K562 (cell line): ENCODE results near the gene C14orf180. TPM values are rescaled to one million over a fixed set of nuclear protein-coding genes. Genes with fewer than 3 reads are reported as not detected.

ENCODE experiments used
- ARID3B ChIP-seq: fragments of 250-450 bp; sonication (Bioruptor Pico); IDR thresholded peaks from 2 replicates; pipeline ENCODE4 v1.4.0; 2020; ENCODE audit warnings: borderline replicate concordance
- BMI1 ChIP-seq: fragments of 150-350 bp; IDR thresholded peaks from 2 replicates; pipeline ENCODE4 v1.6.1; 2014; ENCODE audit warnings: low read length
- BRD4 ChIP-seq: fragments of 200-600 bp; sonication (generic); IDR thresholded peaks from 2 replicates; pipeline ENCODE4 v1.6.1; 2017; ENCODE audit warnings: inconsistent platforms
- CBX5 ChIP-seq: IDR thresholded peaks from 2 replicates; pipeline ENCODE4 v1.6.1; 2014; ENCODE audit warnings: low read depth, borderline replicate concordance
- HDAC3 ChIP-seq: fragments of 450-650 bp; IDR thresholded peaks from 2 replicates; pipeline ENCODE4 v1.6.1; 2018; ENCODE audit warnings: borderline replicate concordance, mild to moderate bottlenecking, moderate library complexity; ENCODE audit not compliant: partially characterized antibody
- HNRNPK ChIP-seq: fragments of 200-400 bp; formaldehyde crosslinking; IDR thresholded peaks from one replicate; pipeline ENCODE4 v1.6.1; 2018; ENCODE audit warnings: mild to moderate bottlenecking, low read depth, low read length; ENCODE audit not compliant: poor library complexity, severe bottlenecking
- KAT8 ChIP-seq: fragments of 450-650 bp; IDR thresholded peaks from 2 replicates; pipeline ENCODE4 v1.6.1; 2016; ENCODE audit warnings: low read depth, mild to moderate bottlenecking
- KLF13 ChIP-seq: fragments of 450-650 bp; IDR thresholded peaks from 2 replicates; pipeline ENCODE4 v1.6.1; 2016; ENCODE audit warnings: missing genetic modification characterization, low read depth, mild to moderate bottlenecking, missing compliant biosample characterization, moderate library complexity, borderline replicate concordance
- MAZ ChIP-seq, 2 experiments: fragments of 450-650 bp in 1 of 2; sonication (generic) in 1 of 2; formaldehyde crosslinking; IDR thresholded peaks in 1 of 2; conservative IDR thresholded peaks in 1 of 2; 2 replicates each; pipeline versions ENCODE4 v1.4.0 to v1.5.0; 2020; ENCODE audit warnings: mild to moderate bottlenecking in 1 of 2, missing genetic modification reagents in 1 of 2
- MEIS2 ChIP-seq: fragments of 450-650 bp; IDR thresholded peaks from 2 replicates; pipeline ENCODE4 v1.6.1; 2014; ENCODE audit warnings: mild to moderate bottlenecking; ENCODE audit not compliant: partially characterized antibody
- NR4A1 ChIP-seq, 2 experiments: fragments of 250-450 bp in 1 of 2; fragments of 450-650 bp in 1 of 2; sonication (Bioruptor Pico) in 1 of 2; IDR thresholded peaks; 2 replicates each; pipeline versions ENCODE4 v1.4.0 to v1.6.1; 2016 to 2020; ENCODE audit warnings: mild to moderate bottlenecking in 2 of 2, missing compliant biosample characterization in 1 of 2, missing genetic modification characterization in 1 of 2, moderate library complexity in 1 of 2
- OTX1 ChIP-seq: fragments of 450-650 bp; formaldehyde crosslinking; IDR thresholded peaks from 2 replicates; pipeline ENCODE4 v1.4.0; 2022; ENCODE audit warnings: mild to moderate bottlenecking
- PBX2 ChIP-seq, 2 experiments: IDR thresholded peaks in 1 of 2; conservative IDR thresholded peaks in 1 of 2; 2 replicates each; pipeline ENCODE4 v1.6.1; 2016; ENCODE audit warnings: low read depth in 2 of 2, mild to moderate bottlenecking in 1 of 2, missing compliant biosample characterization in 1 of 2, missing genetic modification characterization in 1 of 2, moderate library complexity in 1 of 2
- POLR2H ChIP-seq: IDR thresholded peaks from 2 replicates; pipeline ENCODE4 v1.6.1; 2016; ENCODE audit warnings: missing genetic modification characterization, low read depth, mild to moderate bottlenecking, control low read depth, missing compliant biosample characterization, moderate library complexity
- RBM25 ChIP-seq: fragments of 200-400 bp; formaldehyde crosslinking; IDR thresholded peaks from 2 replicates; pipeline ENCODE4 v1.6.1; 2018; ENCODE audit warnings: low read length, low read depth, moderate library complexity; ENCODE audit not compliant: severe bottlenecking
- SMAD1 ChIP-seq: fragments of 150-350 bp; IDR thresholded peaks from 2 replicates; pipeline ENCODE4 v1.6.1; 2014; ENCODE audit warnings: low read length, low read depth; ENCODE audit not compliant: partially characterized antibody
- SMARCA4 ChIP-seq: fragments of 450-650 bp; IDR thresholded peaks from 2 replicates; pipeline ENCODE4 v1.6.1; 2016
- TCF3 ChIP-seq: sonication (generic); formaldehyde crosslinking; IDR thresholded peaks from 2 replicates; pipeline ENCODE4 v1.4.0; 2020; ENCODE audit warnings: mild to moderate bottlenecking, missing genetic modification reagents
- TEAD2 ChIP-seq: fragments of 450-650 bp; IDR thresholded peaks from 2 replicates; pipeline ENCODE4 v1.6.1; 2016; ENCODE audit warnings: missing genetic modification characterization, control low read depth, missing compliant biosample characterization
- THRAP3 ChIP-seq: fragments of 450-650 bp; IDR thresholded peaks from 2 replicates; pipeline ENCODE4 v1.6.1; 2016; ENCODE audit warnings: mild to moderate bottlenecking, inconsistent platforms, borderline replicate concordance
- ZNF76 ChIP-seq: fragments of 250-450 bp; sonication (Bioruptor Pico); IDR thresholded peaks from 2 replicates; pipeline ENCODE4 v1.4.0; 2020; ENCODE audit warnings: mild to moderate bottlenecking, moderate library complexity, borderline replicate concordance
- polyA plus RNA-seq, 8 experiments: library from polyadenylated mRNA; depleted of rRNA in 4 of 8; stranded (reverse) in 5 of 8; unstranded in 3 of 8; fragments of >200 nt; fragmentation: Nextera tagmentation in 2 of 8; fragmentation: Illumina TruSeq in 1 of 8; extraction: Ambion mirVana in 2 of 8; extraction: Trizol in 1 of 8; gene quantifications; 2 replicates each; pipeline versions ENCODE4 v1.2.1 to v1.2.3, GENCODE V29; 2011 to 2014; ENCODE audit warnings: inconsistent platforms in 1 of 8, missing spikeins in 1 of 8
- total RNA-seq, 7 experiments: library from RNA; depleted of rRNA in 6 of 7; stranded (reverse); fragments of >200 nt in 6 of 7; fragmentation: Illumina TruSeq in 2 of 7; extraction: Trizol in 2 of 7; gene quantifications; 2 replicates each; pipeline versions ENCODE4 v1.2.1 to v1.2.3, GENCODE V29; 2011 to 2021; ENCODE audit warnings: low replicate concordance in 1 of 7
- TF ChIP-seq, protein P1 (sequence below): fragments of 450-650 bp; IDR thresholded peaks from 2 replicates; pipeline ENCODE4 v1.6.1; 2016; ENCODE audit warnings: borderline replicate concordance

The C14orf180 gene
- total and polyA plus RNA-seq, 9 of the 15 experiments (the other 6 are each of a cell fraction or from before 2014, with no cell fraction given), result not detected

DNA sequence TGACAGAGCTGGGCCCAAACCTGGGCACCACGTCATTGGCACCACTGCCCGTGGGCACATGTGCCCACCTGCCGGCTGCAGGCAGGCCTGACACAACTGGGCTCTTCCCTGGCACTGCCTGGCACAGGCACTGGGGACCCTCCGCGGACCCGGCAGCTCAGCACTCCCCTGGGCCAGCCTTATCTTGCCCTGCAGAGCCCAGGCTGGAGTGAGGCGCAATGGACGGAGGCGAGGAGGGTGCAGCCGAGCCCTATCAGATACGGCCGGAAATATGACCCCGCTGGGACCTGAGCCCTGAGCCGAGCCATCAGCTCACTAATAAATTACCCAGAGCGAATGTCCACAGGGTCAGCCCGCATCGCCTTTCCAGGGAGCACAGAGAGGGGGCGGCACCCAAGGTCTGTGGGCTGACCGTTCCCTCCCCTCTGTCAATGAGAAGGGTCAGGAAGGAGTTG is 1.7 kb upstream of the C14orf180 start (continued):
- no peak for TF ChIP-seq PBX2 (CRISPR knock-in tag; IDR thresholded peaks at IDR 0.05; ENCODE audit: low read depth)
- TF ChIP-seq PBX2 (tag; conservative IDR thresholded peaks at IDR 0.05; ENCODE audit: low read depth), result peak; percentile 80
- TF ChIP-seq NR4A1 (CRISPR knock-in tag; IDR thresholded peaks at IDR 0.05), result no peak
- no peak for TF ChIP-seq NR4A1 (tag; IDR thresholded peaks at IDR 0.05)
- TF ChIP-seq ARID3B (CRISPR knock-in tag), result no peak
- TF ChIP-seq CBX5, result no peak
- TF ChIP-seq KLF13 (tag), result no peak
- TF ChIP-seq KAT8, result no peak
- TF ChIP-seq POLR2H, result no peak
- TF ChIP-seq BRD4, result no peak
- TF ChIP-seq MEIS2, result peak; percentile 93
- TF ChIP-seq HDAC3, result no peak
- TF ChIP-seq SMARCA4, result no peak
- TF ChIP-seq TEAD2 (tag), result no peak
- no peak for TF ChIP-seq BMI1
- no peak for TF ChIP-seq ZNF76 (CRISPR knock-in tag)
- TF ChIP-seq OTX1 (CRISPR knock-in tag), result no peak
- TF ChIP-seq MAZ (CRISPR knock-in tag; conservative IDR thresholded peaks at IDR 0.05 in 1 of 2, IDR thresholded peaks at IDR 0.05 in 1 of 2), result no peak
- no peak for TF ChIP-seq RBM25
- TF ChIP-seq SMAD1, result no peak
- no peak for TF ChIP-seq HNRNPK
- TF ChIP-seq TCF3 (CRISPR knock-in tag), result peak; percentile 74
- TF ChIP-seq, protein P1, sequence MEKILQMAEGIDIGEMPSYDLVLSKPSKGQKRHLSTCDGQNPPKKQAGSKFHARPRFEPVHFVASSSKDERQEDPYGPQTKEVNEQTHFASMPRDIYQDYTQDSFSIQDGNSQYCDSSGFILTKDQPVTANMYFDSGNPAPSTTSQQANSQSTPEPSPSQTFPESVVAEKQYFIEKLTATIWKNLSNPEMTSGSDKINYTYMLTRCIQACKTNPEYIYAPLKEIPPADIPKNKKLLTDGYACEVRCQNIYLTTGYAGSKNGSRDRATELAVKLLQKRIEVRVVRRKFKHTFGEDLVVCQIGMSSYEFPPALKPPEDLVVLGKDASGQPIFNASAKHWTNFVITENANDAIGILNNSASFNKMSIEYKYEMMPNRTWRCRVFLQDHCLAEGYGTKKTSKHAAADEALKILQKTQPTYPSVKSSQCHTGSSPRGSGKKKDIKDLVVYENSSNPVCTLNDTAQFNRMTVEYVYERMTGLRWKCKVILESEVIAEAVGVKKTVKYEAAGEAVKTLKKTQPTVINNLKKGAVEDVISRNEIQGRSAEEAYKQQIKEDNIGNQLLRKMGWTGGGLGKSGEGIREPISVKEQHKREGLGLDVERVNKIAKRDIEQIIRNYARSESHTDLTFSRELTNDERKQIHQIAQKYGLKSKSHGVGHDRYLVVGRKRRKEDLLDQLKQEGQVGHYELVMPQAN, result no peak
- no peak for TF ChIP-seq THRAP3
